Osteoblast (primary cell): ENCODE results near the gene SOBP. TPM values are rescaled to one million over a fixed set of nuclear protein-coding genes. Genes with fewer than 3 reads are reported as not detected.

ENCODE experiments used
- DNase-seq: peaks from one replicate; pipeline ENCODE4 v3.0.0; 2011; ENCODE audit warnings: low spot score, mixed read lengths; ENCODE audit not compliant: insufficient read length; ENCODE audit errors: missing footprints
- H2AFZ ChIP-seq: 2 replicates; pipeline ENCODE4 v1.6.0; 2011; ENCODE audit warnings: mild to moderate bottlenecking, low read length
- H3K27ac ChIP-seq: 2 replicates; pipeline ENCODE4 v1.5.1; 2011; ENCODE audit warnings: mild to moderate bottlenecking, low read depth, low read length, moderate library complexity
- H3K27me3 ChIP-seq: 2 replicates; pipeline ENCODE4 v1.6.0; 2012; ENCODE audit warnings: mild to moderate bottlenecking, control low read depth, inconsistent platforms, low read length, moderate library complexity; ENCODE audit not compliant: insufficient read depth
- H3K36me3 ChIP-seq: 2 replicates; pipeline ENCODE4 v1.5.1; 2011; ENCODE audit warnings: mild to moderate bottlenecking, low read length, control low read depth, moderate library complexity; ENCODE audit not compliant: insufficient read depth
- H3K4me1 ChIP-seq: 2 replicates; pipeline ENCODE4 v1.5.1; 2011; ENCODE audit warnings: mild to moderate bottlenecking, low read length, control low read depth, moderate library complexity; ENCODE audit not compliant: insufficient read depth
- H3K4me2 ChIP-seq: 2 replicates; pipeline ENCODE4 v1.6.0; 2011; ENCODE audit warnings: mild to moderate bottlenecking, low read length; ENCODE audit not compliant: insufficient read depth
- H3K4me3 ChIP-seq: fragments of 200-600 bp; sonication (generic); 3 replicates; pipeline ENCODE4 v1.5.1; 2012; ENCODE audit warnings: mild to moderate bottlenecking, low read length, inconsistent platforms; ENCODE audit not compliant: insufficient read depth
- H3K79me2 ChIP-seq: 2 replicates; pipeline ENCODE4 v1.6.0; 2012; ENCODE audit warnings: mild to moderate bottlenecking, low read length, control low read depth, inconsistent platforms; ENCODE audit not compliant: insufficient read depth
- H3K9me3 ChIP-seq: 2 replicates; pipeline ENCODE4 v1.5.1; 2011; ENCODE audit warnings: low read depth, low read length, control low read depth
- H4K20me1 ChIP-seq: 2 replicates; pipeline ENCODE4 v1.6.0; 2012; ENCODE audit warnings: mild to moderate bottlenecking, low read length, control low read depth; ENCODE audit not compliant: insufficient read depth
- CTCF ChIP-seq: IDR thresholded peaks from 2 replicates; pipeline ENCODE4 v1.5.1; 2011; ENCODE audit warnings: mild to moderate bottlenecking, low read depth, low read length, moderate library complexity; ENCODE audit errors: extremely low read depth
- total RNA-seq: library from RNA; depleted of rRNA; stranded (reverse); fragments of >200 nt; gene quantifications from 2 replicates; pipeline ENCODE4 v1.2.3, GENCODE V29; 2012

SOBP gene
- total RNA-seq, 1 donor: 3.6 TPM

GRCh38 chr6:107628878-107629277 is 139.0 kb downstream of the SOBP start:
- Histone ChIP-seq H3K9me3 (no peaks in the 10 kb centered on the region), H3K27me3 (no peaks in the 10 kb centered on the region), H4K20me1 (no peaks in the 10 kb centered on the region), H3K4me2 (no peak overlapping the region), H3K36me3 (no peaks in the 10 kb centered on the region), H3K4me3 (no peak overlapping the region), H3K27ac (no peak overlapping the region), H3K4me1 (peaks cover 5% of the 10 kb centered on the region), H3K79me2 (no peaks in the 10 kb centered on the region), H2AFZ (no peak overlapping the region)
- no peak for DNase-seq
- no peak for TF ChIP-seq CTCF

DNA sequence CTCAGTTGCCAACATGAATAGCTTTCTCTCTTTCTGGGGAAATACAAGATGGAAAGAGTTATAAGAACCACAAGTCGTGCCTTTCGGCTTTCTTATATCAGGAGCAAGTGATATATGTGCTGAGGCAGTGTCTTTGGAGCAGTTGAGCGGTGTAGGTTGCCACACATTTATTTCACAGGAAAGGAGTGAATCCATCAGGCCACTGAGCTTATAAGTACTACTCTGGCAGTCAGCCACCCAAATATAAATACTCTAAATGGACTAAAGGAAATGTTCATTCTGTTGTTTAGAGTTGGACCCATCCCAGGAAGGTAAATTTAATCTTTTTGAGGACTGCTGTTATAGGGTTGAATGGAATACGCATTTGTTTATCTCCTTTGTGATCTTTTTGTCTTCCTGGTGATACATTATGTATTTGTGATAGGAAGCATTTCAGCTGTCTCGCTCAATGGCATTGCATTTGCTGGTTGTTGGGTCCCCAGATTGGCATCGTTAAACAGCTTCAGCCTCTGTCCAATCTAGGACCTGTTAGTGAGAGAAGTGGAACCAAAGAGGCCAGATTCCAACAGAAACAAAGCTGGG is 139.7 kb downstream of the SOBP start:
- Histone ChIP-seq H2AFZ (no peak overlapping the region), H4K20me1 (no peaks in the 10 kb centered on the region), H3K27ac (no peak overlapping the region), H3K9me3 (no peaks in the 10 kb centered on the region), H3K4me3 (no peak overlapping the region), H3K27me3 (no peaks in the 10 kb centered on the region), H3K79me2 (no peaks in the 10 kb centered on the region), H3K36me3 (no peaks in the 10 kb centered on the region), H3K4me2 (no peak overlapping the region), H3K4me1 (no peaks in the 10 kb centered on the region)
- TF ChIP-seq CTCF: no peak
- DNase-seq: no peak

- no peak overlapping the region for H3K4me3 ChIP-seq
- H3K27ac ChIP-seq: no peak overlapping the region
- no peak for DNase-seq
- no peaks in the 10 kb centered on the region for H3K79me2 ChIP-seq
- no peaks in the 10 kb centered on the region for H3K9me3 ChIP-seq
- H3K27me3 ChIP-seq: no peaks in the 10 kb centered on the region
- no peaks in the 10 kb centered on the region for H3K36me3 ChIP-seq
- H3K4me1 ChIP-seq: no peaks in the 10 kb centered on the region
- no peak overlapping the region for H2AFZ ChIP-seq
- no peak overlapping the region for H3K4me2 ChIP-seq
- TF ChIP-seq CTCF: no peak
- H4K20me1 ChIP-seq: no peaks in the 10 kb centered on the region
Measured at GRCh38 chr6:107630348-107630977, 140.5 kb downstream of the SOBP start.

GRCh38 chr6:107632381-107633136 is 142.6 kb downstream of the SOBP start:
- Histone ChIP-seq H3K27me3 (no peaks in the 10 kb centered on the region), H3K79me2 (no peaks in the 10 kb centered on the region), H3K27ac (no peak overlapping the region), H4K20me1 (no peaks in the 10 kb centered on the region), H3K4me1 (no peaks in the 10 kb centered on the region), H2AFZ (no peak overlapping the region), H3K36me3 (no peaks in the 10 kb centered on the region), H3K9me3 (no peaks in the 10 kb centered on the region), H3K4me2 (no peak overlapping the region), H3K4me3 (no peak overlapping the region)
- TF ChIP-seq CTCF: no peak
- peak; percentile 62 for DNase-seq
